Activated CD4-positive, CD25-positive, alpha-beta regulatory T cell treated with anti-CD3 and anti-CD28 coated beads, Interleukin-2, amount 50 U/mL, for 16 hours (primary cell): ENCODE measurements around the gene SH2D2A.
A peak's percentile ranks its signal among the peaks of the same experiment; 100 is the strongest.

Experiments
- DNase-seq: peaks from one replicate; pipeline ENCODE4 v3.0.0-alpha.2; 2020; ENCODE audit warnings: low read depth, low spot score

Gene SH2D2A

DNA sequence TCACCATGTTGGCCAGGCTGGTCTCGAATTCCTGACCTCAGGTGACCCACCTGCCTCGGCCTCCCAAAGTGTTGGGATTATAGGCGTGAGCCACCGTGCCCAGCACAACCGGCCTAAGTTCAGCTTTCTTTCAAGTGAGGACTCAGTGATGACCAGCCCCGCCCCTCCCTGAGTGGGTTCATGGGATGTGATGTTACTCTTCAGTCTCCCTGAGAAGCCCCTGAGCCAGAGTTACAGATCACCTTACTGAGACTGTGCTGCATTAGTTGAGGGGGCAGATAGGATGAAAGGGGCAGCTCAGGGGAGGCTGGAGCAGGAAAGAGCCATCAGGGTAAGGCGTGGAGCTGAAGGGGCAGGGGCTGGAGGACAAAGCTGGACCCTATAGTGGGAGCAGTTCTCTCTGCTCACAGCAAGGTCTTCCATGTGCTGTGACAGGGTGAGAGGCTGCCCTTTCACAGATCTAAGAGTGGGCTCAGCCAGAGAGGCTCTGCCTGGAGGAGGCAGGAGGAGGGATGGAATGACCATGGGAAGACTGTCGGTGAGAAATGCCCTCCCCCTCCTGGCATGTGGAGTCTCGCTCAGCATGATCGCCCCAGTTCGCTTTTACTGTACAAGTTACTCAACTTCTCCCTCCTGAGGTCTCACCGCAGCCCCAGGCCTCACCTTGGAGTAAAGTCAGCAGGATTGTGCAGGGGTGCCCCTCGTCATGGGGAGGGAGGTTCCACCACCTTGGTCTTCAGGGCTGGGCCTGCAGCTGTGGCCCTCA, 13.4 kb downstream of the SH2D2A start:
- DNase-seq, result no peak

DNA sequence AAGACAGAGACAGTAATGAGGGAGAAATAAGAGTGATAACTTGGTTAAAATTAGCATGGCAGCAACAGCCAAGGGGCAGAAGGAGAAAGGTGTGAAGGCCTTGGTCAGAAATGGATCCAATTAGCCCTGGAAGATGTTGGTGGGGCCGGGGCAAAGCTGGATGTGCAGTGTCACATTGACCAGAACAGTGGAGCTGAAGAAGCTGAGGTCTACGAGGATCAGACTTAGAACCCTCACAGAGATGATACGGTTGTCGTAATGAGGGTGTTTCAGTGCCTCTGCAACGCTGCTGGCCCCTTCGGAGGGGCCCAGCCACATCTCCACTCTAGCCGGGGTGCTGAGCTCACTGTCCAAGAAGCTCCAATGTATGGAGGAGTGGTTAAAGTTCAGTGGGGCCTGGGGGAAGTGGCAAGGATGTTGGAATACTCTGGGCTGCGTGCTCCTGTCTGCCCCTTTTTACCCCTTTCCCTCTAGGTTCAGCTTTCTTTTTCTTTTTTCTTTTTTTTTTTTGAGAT, 14.2 kb downstream of the SH2D2A start:
- DNase-seq, result no peak

- no peak for DNase-seq
Measured at GRCh38 chr1:156801409-156802121, 15.1 kb downstream of the SH2D2A start.

GRCh38 chr1:156797212-156797871, 19.3 kb downstream of the SH2D2A start:
- peak; percentile 35 for DNase-seq

- DNase-seq, result no peak
Measured at GRCh38 chr1:156796340-156797097, 20.1 kb downstream of the SH2D2A start.

DNA sequence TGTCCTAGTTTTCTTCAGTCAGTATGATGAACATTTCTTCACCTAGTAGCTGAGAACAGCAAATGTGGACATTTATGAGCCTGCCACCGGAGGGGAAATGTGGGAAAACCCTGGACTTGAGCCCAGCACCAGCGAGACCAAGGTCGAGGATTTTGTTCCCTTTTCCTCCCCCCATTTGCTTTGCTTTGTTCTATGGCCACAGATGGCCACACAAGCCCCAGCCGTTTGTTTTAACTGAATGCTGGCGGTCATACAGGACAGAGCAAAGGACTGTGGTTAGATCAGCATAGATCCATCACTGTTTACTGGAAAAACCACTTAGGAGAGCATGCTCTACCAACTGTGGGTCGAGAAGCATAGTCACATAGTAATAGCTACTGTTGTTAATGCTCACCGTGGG, 20.9 kb downstream of the SH2D2A start:
- no peak for DNase-seq

DNA sequence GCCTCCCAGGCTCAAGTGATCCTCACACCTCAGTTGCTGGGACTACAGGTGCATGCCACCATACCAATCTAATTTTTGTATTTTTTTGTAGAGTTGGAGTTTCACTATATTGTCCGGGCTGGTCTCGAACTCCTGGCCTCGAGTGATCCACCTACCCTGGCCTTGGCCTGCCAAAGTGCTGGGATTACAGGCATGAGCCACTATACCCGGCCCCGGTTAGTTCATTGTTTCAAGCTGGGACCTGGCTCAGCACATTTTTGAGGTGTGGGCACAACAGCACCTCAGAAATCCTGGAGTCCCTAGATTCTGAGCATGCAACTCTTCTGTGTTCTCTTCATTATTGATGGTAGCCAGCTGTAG, 21.3 kb downstream of the SH2D2A start:
- DNase-seq, result no peak

- no peak for DNase-seq
Measured at GRCh38 chr1:156794506-156795373, 21.9 kb downstream of the SH2D2A start.

- no peak for DNase-seq
Measured at GRCh38 chr1:156789621-156790318, 26.9 kb downstream of the SH2D2A start.

- no peak for DNase-seq
Measured at GRCh38 chr1:156788136-156788535, 28.5 kb downstream of the SH2D2A start.

DNA sequence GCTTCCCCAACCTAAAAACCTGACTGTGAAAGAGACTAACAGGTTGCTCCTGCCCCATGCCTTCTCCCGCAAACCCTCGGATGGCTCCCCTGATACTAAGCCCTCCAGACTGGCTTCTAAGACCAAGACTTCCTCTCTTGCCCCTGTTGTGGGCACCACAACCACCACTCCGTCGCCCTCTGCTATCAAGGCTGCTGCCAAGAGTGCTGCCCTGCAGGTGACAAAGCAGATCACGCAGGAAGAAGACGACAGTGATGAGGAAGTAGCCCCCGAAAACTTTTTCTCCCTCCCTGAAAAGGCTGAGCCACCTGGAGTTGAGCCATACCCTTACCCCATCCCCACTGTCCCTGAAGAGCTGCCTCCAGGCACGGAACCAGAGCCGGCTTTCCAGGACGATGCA, 30.0 kb downstream of the SH2D2A start:
- DNase-seq, result no peak

DNA sequence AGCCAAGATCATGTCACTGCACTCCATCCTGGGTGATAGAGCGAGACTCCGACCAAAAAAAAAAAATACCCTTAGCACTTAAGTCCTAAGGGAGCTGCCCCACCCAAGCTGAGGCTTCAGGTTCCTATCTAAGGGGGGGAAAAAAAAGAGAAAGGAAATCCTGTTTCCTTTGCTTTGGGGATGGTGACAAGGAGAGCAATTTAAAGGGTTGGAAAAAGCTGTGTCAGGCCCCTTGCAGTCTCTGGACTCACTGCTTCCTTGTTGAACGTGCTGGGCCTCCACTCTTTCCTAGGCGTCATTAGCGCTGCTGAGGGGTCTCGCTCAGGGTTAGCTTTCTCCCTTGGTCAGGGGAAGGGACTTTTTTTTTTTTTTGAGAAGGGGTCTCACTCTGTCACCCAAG, 31.2 kb downstream of the SH2D2A start:
- no peak for DNase-seq

GRCh38 chr1:156781585-156782186, 35.0 kb downstream of the SH2D2A start:
- DNase-seq, result no peak

GRCh38 chr1:156777573-156777972, 39.1 kb downstream of the SH2D2A start:
- no peak for DNase-seq

- DNase-seq, result no peak
Measured at GRCh38 chr1:156776942-156777341, 39.7 kb downstream of the SH2D2A start.

GRCh38 chr1:156775799-156776198, 40.8 kb downstream of the SH2D2A start:
- no peak for DNase-seq

GRCh38 chr1:156773607-156774006, 43.0 kb downstream of the SH2D2A start:
- DNase-seq, result no peak

DNA sequence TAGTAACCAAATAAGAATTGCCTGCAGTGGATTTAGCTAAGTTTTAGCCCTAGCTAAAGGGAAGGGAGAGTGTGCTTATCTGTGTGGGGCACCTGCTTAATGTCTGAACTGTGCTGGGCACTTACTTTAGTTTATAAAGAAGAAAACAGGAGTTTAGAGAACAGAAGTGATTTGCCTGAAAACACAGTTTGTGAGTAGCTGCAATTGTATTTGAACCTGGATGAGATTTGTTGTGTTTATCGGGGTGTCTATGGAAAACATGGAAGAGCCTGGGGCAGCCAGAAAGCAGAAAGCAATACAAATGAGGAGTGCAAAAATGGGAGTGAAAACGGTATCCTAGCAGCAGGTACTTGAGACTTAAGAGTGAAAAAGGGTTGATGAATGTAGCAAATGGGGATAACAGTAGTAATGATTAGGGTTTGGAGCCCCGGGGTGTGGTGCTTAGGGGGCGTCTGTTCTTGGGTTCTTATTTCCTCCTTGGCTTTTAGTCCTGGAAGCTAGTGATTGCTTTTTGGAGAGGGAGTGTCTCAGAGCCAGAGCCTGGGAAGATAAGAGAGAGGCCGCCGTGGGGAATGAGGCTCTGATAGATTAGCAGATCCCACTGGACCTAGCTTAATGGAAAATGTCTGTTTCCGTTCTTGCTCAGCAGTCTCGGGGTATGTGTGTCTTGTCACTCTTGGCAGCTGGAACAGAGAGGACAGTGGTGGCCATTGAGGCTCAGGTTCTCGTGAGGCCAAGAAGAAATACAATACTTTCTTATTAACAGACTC, 43.7 kb downstream of the SH2D2A start:
- DNase-seq, result no peak

GRCh38 chr1:156772222-156772621, 44.4 kb downstream of the SH2D2A start:
- DNase-seq, result no peak
